HG03039 (cell line): ENCODE data around the gene NRCAM.

Source experiments
- ATAC-seq: cut with Tn5 transposase; IDR thresholded peaks from one replicate; pipeline ENCODE4 v1.9.1; 2021; ENCODE audit warnings: mild to moderate bottlenecking, moderate library complexity; ENCODE audit not compliant: unreplicated experiment

NRCAM gene

GRCh38 chr7:108254259-108254658, 202.0 kb downstream of the NRCAM start:
- no peak for ATAC-seq

GRCh38 chr7:108253275-108254044, 202.8 kb downstream of the NRCAM start:
- ATAC-seq: no peak

GRCh38 chr7:108252177-108252576, 204.1 kb downstream of the NRCAM start:
- no peak for ATAC-seq

GRCh38 chr7:108251700-108252099, 204.5 kb downstream of the NRCAM start:
- ATAC-seq: no peak

GRCh38 chr7:108249453-108249852, 206.8 kb downstream of the NRCAM start:
- ATAC-seq: no peak

GRCh38 chr7:108248821-108249220, 207.4 kb downstream of the NRCAM start:
- no peak for ATAC-seq

GRCh38 chr7:108248418-108248817, 207.8 kb downstream of the NRCAM start:
- no peak for ATAC-seq

- no peak for ATAC-seq
Measured at GRCh38 chr7:108247614-108248013, 208.6 kb downstream of the NRCAM start.

GRCh38 chr7:108246227-108246837, 209.9 kb downstream of the NRCAM start:
- ATAC-seq: no peak

GRCh38 chr7:108245523-108246226, 210.6 kb downstream of the NRCAM start:
- ATAC-seq: no peak

GRCh38 chr7:108244110-108244509, 212.1 kb downstream of the NRCAM start:
- ATAC-seq: no peak

- no peak for ATAC-seq
Measured at GRCh38 chr7:108239501-108240225, 216.6 kb downstream of the NRCAM start.

GRCh38 chr7:108236681-108237415, 219.4 kb downstream of the NRCAM start:
- no peak for ATAC-seq

GRCh38 chr7:108235451-108236061, 220.7 kb downstream of the NRCAM start:
- ATAC-seq: no peak

GRCh38 chr7:108234971-108235450, 221.2 kb downstream of the NRCAM start:
- ATAC-seq: no peak

- no peak for ATAC-seq
Measured at GRCh38 chr7:108234281-108234680, 222.0 kb downstream of the NRCAM start.

GRCh38 chr7:108232076-108232475, 224.2 kb downstream of the NRCAM start:
- ATAC-seq: no peak

- no peak for ATAC-seq
Measured at GRCh38 chr7:108231221-108231620, 225.0 kb downstream of the NRCAM start.

GRCh38 chr7:108227366-108227765, 228.9 kb downstream of the NRCAM start:
- no peak for ATAC-seq

GRCh38 chr7:108226816-108227299, 229.4 kb downstream of the NRCAM start:
- ATAC-seq: no peak
